Esophagus squamous epithelium (tissue), 5 donors: ENCODE measurements around the gene STAB1. TPM values are rescaled to one million over a fixed set of nuclear protein-coding genes. Genes with fewer than 3 reads are reported as not detected.

ENCODE experiments used
- DNase-seq: peaks from one replicate; lab custom pipeline; 2025; lab: John Stamatoyannopoulos, UW
- H3K27ac ChIP-seq, 4 donors: fragments of 200-600 bp; sonication (generic); one replicate each; pipeline ENCODE4 v1.5.1; 2016 to 2019; ENCODE audit warnings: mild to moderate bottlenecking in 1 of 4
- H3K27me3 ChIP-seq, 4 donors: fragments of 200-600 bp; sonication (generic); 1 replicate in 3 of 4; 2 replicates in 1 of 4; pipeline versions ENCODE4 v1.5.1 to v1.6.0; 2017 to 2021; ENCODE audit warnings: antibody characterized with exemption in 1 of 4
- H3K36me3 ChIP-seq, 3 donors: fragments of 200-600 bp; sonication (generic); one replicate each; pipeline ENCODE4 v1.5.1; 2016 to 2019
- H3K4me1 ChIP-seq, 3 donors: fragments of 200-600 bp; sonication (generic); one replicate each; pipeline ENCODE4 v1.5.1; 2017 to 2019
- H3K4me3 ChIP-seq, 4 donors: fragments of 200-600 bp; sonication (generic); 1 replicate in 3 of 4; 2 replicates in 1 of 4; pipeline ENCODE4 v1.5.1; 2016 to 2019; ENCODE audit warnings: mild to moderate bottlenecking in 2 of 4, moderate library complexity in 1 of 4
- H3K9me3 ChIP-seq, 3 donors: fragments of 200-600 bp; sonication (generic); one replicate each; pipeline ENCODE4 v1.5.1; 2016 to 2019
- CTCF ChIP-seq, 6 experiments: fragments of 450-650 bp in 4 of 6; fragments of 200-600 bp in 2 of 6; sonication (generic) in 2 of 6; IDR thresholded peaks; one replicate each; pipeline ENCODE4 v1.5.1; 2016 to 2019; ENCODE audit warnings: antibody characterized with exemption in 6 of 6, mild to moderate bottlenecking in 4 of 6, moderate library complexity in 4 of 6
- POLR2A ChIP-seq, 4 donors: fragments of 450-650 bp; IDR thresholded peaks; one replicate each; pipeline ENCODE4 v1.6.1; 2017; ENCODE audit warnings: antibody characterized with exemption in 4 of 4, mild to moderate bottlenecking in 4 of 4, moderate library complexity in 3 of 4
- WGBS, 2 donors: methylation state at CpG; one replicate each; pipeline ENCODE4 v1.1.5; 2018; 5-methylcytosine and 5-hydroxymethylcytosine counted together
- intact Hi-C: fragments of 100-400 bp; cut with DNase I; formaldehyde crosslinking; loops from one replicate; pipeline ENCODE4 v1.15.0; 2022
- total RNA-seq, 4 donors: library from RNA; depleted of rRNA; stranded (reverse); fragments of >200 nt; gene quantifications; one replicate each; pipeline ENCODE4 v1.1.0, GENCODE V29; 2016
- donor health status: DM: yes; HTN: yes; CAD: no.

The STAB1 gene
- total RNA-seq, 4 donors from 2014 or later: 5.6 to 69.4 (median 32.3) TPM

DNA sequence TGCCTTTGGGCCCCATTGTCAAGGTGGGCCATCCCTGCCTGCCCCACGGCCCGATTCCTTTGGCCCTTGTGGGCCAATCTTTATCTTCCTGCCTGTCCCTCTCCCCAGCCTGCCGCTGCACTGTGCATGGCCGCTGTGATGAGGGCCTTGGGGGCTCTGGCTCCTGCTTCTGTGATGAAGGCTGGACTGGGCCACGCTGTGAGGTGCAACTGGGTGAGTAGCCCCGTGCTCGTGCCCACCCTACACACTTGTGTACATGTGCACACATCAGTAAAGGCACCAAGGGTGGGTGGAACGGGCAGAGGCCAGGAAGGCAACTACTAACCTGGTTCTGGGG lies 26.3 kb downstream of the STAB1 start:
- Histone ChIP-seq H3K4me1 (peaks cover 20 to 39% (median 24%) of the 10 kb centered on the region in 3 donors), H3K9me3 (no peaks in the 10 kb centered on the region), H3K4me3 (no peak overlapping the region), H3K27ac (no peak overlapping the region), H3K36me3 (peaks cover 6 to 27% (median 8%) of the 10 kb centered on the region in 3 donors), H3K27me3 (no peaks in the 10 kb centered on the region)
- intact Hi-C loops: no loop called here
- WGBS, 2 donors: 60 to 90% methylated on average over 1 to 4 of the region's 8 CpGs
- TF ChIP-seq CTCF (IDR thresholded peaks at IDR 0.05): no peak
- no peak for TF ChIP-seq POLR2A (IDR thresholded peaks at IDR 0.05)
- no peak for DNase-seq

DNA sequence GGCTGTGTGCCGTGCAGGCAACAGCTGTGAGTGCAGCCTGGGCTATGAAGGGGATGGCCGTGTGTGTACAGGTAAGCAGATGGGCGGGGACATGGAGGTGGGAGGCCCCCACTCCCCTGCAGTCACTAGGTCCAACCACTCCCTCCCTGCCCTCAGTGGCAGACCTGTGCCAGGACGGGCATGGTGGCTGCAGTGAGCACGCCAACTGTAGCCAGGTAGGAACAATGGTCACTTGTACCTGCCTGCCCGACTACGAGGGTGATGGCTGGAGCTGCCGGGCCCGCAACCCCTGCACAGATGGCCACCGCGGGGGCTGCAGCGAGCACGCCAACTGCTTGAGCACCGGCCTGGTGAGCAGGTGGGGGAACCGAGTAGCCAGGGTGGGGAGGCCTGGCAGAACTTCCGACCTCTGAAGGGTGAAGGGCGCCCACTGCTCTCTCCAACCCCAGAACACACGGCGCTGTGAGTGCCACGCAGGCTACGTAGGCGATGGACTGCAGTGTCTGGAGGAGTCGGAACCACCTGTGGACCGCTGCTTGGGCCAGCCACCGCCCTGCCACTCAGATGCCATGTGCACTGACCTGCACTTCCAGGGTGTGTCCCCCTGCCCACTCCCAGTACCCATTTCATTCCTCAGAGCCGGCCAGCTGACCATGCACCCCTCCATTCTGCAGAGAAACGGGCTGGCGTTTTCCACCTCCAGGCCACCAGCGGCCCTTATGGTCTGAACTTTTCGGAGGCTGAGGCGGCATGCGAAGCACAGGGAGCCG lies 26.9 kb downstream of the STAB1 start:
- H3K4me3 ChIP-seq: no peak overlapping the region
- peaks cover 6 to 33% (median 8%) of the 10 kb centered on the region in 3 donors for H3K36me3 ChIP-seq
- WGBS, 2 donors: 70 to 100% methylated on average over 4 to 7 of the region's 33 CpGs
- H3K27ac ChIP-seq: no peak overlapping the region
- TF ChIP-seq CTCF (IDR thresholded peaks at IDR 0.05) (no peak), POLR2A (IDR thresholded peaks at IDR 0.05) (no peak)
- intact Hi-C loops: no loop called here
- DNase-seq: no peak
- H3K27me3 ChIP-seq: no peaks in the 10 kb centered on the region
- H3K4me1 ChIP-seq: peaks cover 24 to 45% (median 26%) of the 10 kb centered on the region in 3 donors
- H3K9me3 ChIP-seq: no peaks in the 10 kb centered on the region

DNA sequence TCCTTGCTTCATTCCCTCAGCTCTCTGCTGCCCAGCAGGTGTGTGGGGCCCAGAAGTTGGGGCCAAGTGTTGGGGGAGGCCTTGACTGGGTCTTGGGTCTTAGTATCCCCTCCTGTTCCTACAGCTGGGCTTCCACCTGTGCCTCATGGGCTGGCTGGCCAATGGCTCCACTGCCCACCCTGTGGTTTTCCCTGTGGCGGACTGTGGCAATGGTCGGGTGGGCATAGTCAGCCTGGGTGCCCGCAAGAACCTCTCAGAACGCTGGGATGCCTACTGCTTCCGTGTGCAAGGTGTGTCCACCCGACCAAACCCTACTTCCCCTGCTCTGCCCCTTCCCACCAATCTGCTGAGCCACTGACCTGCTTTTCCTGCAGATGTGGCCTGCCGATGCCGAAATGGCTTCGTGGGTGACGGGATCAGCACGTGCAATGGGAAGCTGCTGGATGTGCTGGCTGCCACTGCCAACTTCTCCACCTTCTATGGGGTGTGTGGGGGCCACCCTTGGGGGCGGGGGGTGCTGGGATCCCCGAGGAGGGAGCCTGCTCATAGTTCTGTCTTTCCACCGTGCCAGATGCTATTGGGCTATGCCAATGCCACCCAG lies 27.6 kb downstream of the STAB1 start:
- Histone ChIP-seq H3K9me3 (no peaks in the 10 kb centered on the region), H3K36me3 (peaks cover 6 to 39% (median 15%) of the 10 kb centered on the region in 3 donors), H3K27ac (no peak overlapping the region), H3K4me3 (no peak overlapping the region), H3K27me3 (no peaks in the 10 kb centered on the region), H3K4me1 (peaks cover 24 to 52% (median 27%) of the 10 kb centered on the region in 3 donors)
- WGBS, 2 donors: 93% methylated on average over 5 to 12 of the region's 14 CpGs
- DNase-seq: no peak
- TF ChIP-seq CTCF (IDR thresholded peaks at IDR 0.05): no peak
- intact Hi-C loops: no loop called here

GRCh38 chr3:52523386-52524257 lies 28.5 kb downstream of the STAB1 start:
- no peak for DNase-seq

More at GRCh38 chr3:52523386-52524257, 28.5 kb downstream of the STAB1 start:
- Histone ChIP-seq H3K27me3 (no peaks in the 10 kb centered on the region), H3K36me3 (peaks cover 6 to 48% (median 19%) of the 10 kb centered on the region in 3 donors), H3K4me3 (no peak overlapping the region), H3K4me1 (peaks cover 23 to 54% (median 27%) of the 10 kb centered on the region in 3 donors), H3K27ac (no peak overlapping the region), H3K9me3 (no peaks in the 10 kb centered on the region)
- intact Hi-C loops: no loop called here
- TF ChIP-seq POLR2A (IDR thresholded peaks at IDR 0.05) (no peak), CTCF (IDR thresholded peaks at IDR 0.05) (no peak)
- WGBS, 2 donors: 89 to 97% methylated on average over 7 to 14 of the region's 26 CpGs
